Measurements from ENCODE around the gene CMPK1.
A peak's percentile ranks its signal among the peaks of the same experiment; 100 is the strongest.

The CMPK1 gene

GRCh38 chr1:47328992-47329391 is 4.6 kb upstream of the CMPK1 start:
- no peaks in the 10 kb centered on the region for H3K27me3 ChIP-seq (ENCODE audit: insufficient read depth, insufficient read length)
- no peak overlapping the region for H3K9ac ChIP-seq (ENCODE audit: insufficient read length, low read depth)
- TF ChIP-seq ZNF274 (IDR thresholded peaks at IDR 0.05; ENCODE audit: low read depth, low read length) (no peak), YY1 (IDR thresholded peaks at IDR 0.05; ENCODE audit: insufficient read depth, insufficient read length) (no peak), SUZ12 (IDR thresholded peaks at IDR 0.05; ENCODE audit: extremely low read depth, insufficient read depth, insufficient read length) (no peak)
- no peaks in the 10 kb centered on the region for H3K9me3 ChIP-seq (ENCODE audit: insufficient read depth, low read length)
- H3K36me3 ChIP-seq (ENCODE audit: insufficient read depth, insufficient read length, low read length), result no peaks in the 10 kb centered on the region
- DNase-seq (ENCODE audit: low read depth, low spot score), result no peak
- peaks cover 7% of the 10 kb centered on the region for H3K4me1 ChIP-seq (ENCODE audit: insufficient read depth, insufficient read length)
- no peak overlapping the region for H3K4me3 ChIP-seq (ENCODE audit: insufficient read length, low read depth)

- Histone ChIP-seq H3K9ac (ENCODE audit: insufficient read length, low read depth) (no peak overlapping the region), H3K4me1 (ENCODE audit: insufficient read depth, insufficient read length) (peaks cover 7% of the 10 kb centered on the region), H3K27me3 (ENCODE audit: insufficient read depth, insufficient read length) (no peaks in the 10 kb centered on the region), H3K36me3 (ENCODE audit: insufficient read depth, insufficient read length, low read length) (no peaks in the 10 kb centered on the region), H3K4me3 (ENCODE audit: insufficient read length, low read depth) (no peak overlapping the region), H3K9me3 (ENCODE audit: insufficient read depth, low read length) (no peaks in the 10 kb centered on the region)
- DNase-seq (ENCODE audit: low read depth, low spot score), result no peak
- TF ChIP-seq YY1 (IDR thresholded peaks at IDR 0.05; ENCODE audit: insufficient read depth, insufficient read length) (no peak), SUZ12 (IDR thresholded peaks at IDR 0.05; ENCODE audit: extremely low read depth, insufficient read depth, insufficient read length) (no peak), ZNF274 (IDR thresholded peaks at IDR 0.05; ENCODE audit: low read depth, low read length) (no peak)
These were observed 3.4 kb upstream of the CMPK1 start for GRCh38 chr1:47330212-47330611.

DNA sequence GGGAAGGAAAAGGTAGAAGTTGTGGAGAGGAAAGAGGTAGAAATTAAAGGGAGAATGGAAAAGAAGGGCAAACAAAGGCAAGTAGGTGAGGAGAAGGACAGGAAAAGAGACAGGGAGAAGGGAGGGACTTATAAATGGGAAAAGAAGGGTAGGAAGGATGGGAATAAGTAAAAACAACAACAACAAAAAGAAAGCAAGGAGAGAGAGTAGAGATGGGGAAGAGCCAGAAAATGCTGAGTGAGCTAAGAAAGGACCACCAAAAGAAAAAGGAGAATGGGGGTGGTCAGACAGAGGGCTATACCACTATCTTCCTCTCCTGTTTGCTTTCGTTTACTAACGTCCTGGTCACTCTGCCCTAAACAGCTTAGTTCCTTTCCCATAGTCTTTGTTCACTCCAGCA is 1.7 kb upstream of the CMPK1 start:
- Histone ChIP-seq H3K9ac (ENCODE audit: insufficient read length, low read depth) (peak overlapping the region; percentile 99), H3K36me3 (ENCODE audit: insufficient read depth, insufficient read length, low read length) (peaks cover 6% of the 10 kb centered on the region), H3K4me3 (ENCODE audit: insufficient read length, low read depth) (no peak overlapping the region), H3K27me3 (ENCODE audit: insufficient read depth, insufficient read length) (no peaks in the 10 kb centered on the region), H3K4me1 (ENCODE audit: insufficient read depth, insufficient read length) (peaks cover 7% of the 10 kb centered on the region), H3K9me3 (ENCODE audit: insufficient read depth, low read length) (no peaks in the 10 kb centered on the region)
- no peak for DNase-seq (ENCODE audit: low read depth, low spot score)
- TF ChIP-seq YY1 (IDR thresholded peaks at IDR 0.05; ENCODE audit: insufficient read depth, insufficient read length), result no peak
- TF ChIP-seq SUZ12 (IDR thresholded peaks at IDR 0.05; ENCODE audit: extremely low read depth, insufficient read depth, insufficient read length), result no peak
- no peak for TF ChIP-seq ZNF274 (IDR thresholded peaks at IDR 0.05; ENCODE audit: low read depth, low read length)

DNA sequence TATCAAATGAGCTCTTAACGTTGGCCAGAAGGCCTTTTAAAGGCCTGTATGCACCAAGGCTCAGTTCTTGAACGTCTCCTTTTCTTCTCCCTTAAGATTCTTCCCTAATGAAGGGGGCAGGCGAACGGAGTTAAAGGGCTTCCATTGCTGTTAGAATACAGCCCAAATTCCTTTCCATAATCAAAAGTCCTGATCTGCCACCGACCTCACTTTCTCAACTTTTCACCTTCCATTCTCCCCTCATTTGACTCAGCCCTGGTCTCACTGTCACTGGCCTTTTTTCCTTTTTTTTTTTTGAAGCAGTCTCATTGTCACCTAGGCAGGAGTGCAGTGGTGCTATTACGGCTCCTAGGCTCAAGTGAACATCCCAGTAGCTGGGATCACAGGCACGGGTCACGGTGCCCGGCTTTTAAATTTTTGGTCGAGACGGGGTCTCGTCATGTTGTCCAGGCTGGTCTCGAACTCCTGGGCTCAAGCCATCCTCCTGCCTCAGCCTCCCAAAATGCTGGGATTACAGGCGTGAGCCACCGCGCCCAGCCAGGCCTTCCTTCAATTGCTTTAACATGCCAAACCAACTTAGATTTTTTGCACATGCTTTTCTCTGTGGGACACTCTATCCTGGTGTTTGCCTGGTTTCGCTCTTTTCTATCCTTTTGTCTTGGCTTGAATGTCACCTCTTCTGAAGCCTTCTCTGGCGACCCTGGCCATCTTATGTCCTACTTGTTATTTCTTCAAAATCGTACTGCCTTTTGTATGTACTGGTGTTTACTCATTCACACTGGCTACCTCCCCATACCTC is 612 bp upstream of the CMPK1 start:
- no peaks in the 10 kb centered on the region for H3K9me3 ChIP-seq (ENCODE audit: insufficient read depth, low read length)
- TF ChIP-seq SUZ12 (IDR thresholded peaks at IDR 0.05; ENCODE audit: extremely low read depth, insufficient read depth, insufficient read length) (no peak), YY1 (IDR thresholded peaks at IDR 0.05; ENCODE audit: insufficient read depth, insufficient read length) (no peak), ZNF274 (IDR thresholded peaks at IDR 0.05; ENCODE audit: low read depth, low read length) (no peak)
- DNase-seq (ENCODE audit: low read depth, low spot score), result no peak
- peaks cover 6% of the 10 kb centered on the region for H3K36me3 ChIP-seq (ENCODE audit: insufficient read depth, insufficient read length, low read length)
- H3K27me3 ChIP-seq (ENCODE audit: insufficient read depth, insufficient read length), result no peaks in the 10 kb centered on the region
- peak overlapping the region; percentile 99 for H3K9ac ChIP-seq (ENCODE audit: insufficient read length, low read depth)
- H3K4me1 ChIP-seq (ENCODE audit: insufficient read depth, insufficient read length), result peaks cover 7% of the 10 kb centered on the region
- H3K4me3 ChIP-seq (ENCODE audit: insufficient read length, low read depth), result peak overlapping the region; percentile 92

- Histone ChIP-seq H3K27me3 (ENCODE audit: insufficient read depth, insufficient read length) (no peaks in the 10 kb centered on the region), H3K4me3 (ENCODE audit: insufficient read length, low read depth) (peak overlapping the region; percentile 92), H3K9ac (ENCODE audit: insufficient read length, low read depth) (peak overlapping the region; percentile 99), H3K9me3 (ENCODE audit: insufficient read depth, low read length) (no peaks in the 10 kb centered on the region), H3K4me1 (ENCODE audit: insufficient read depth, insufficient read length) (peaks cover 7% of the 10 kb centered on the region), H3K36me3 (ENCODE audit: insufficient read depth, insufficient read length, low read length) (peaks cover 10% of the 10 kb centered on the region)
- TF ChIP-seq ZNF274 (IDR thresholded peaks at IDR 0.05; ENCODE audit: low read depth, low read length) (no peak), YY1 (IDR thresholded peaks at IDR 0.05; ENCODE audit: insufficient read depth, insufficient read length) (peak; percentile 20), SUZ12 (IDR thresholded peaks at IDR 0.05; ENCODE audit: extremely low read depth, insufficient read depth, insufficient read length) (no peak)
- DNase-seq (ENCODE audit: low read depth, low spot score), result peak; percentile 78
These were observed 553 bp downstream of the CMPK1 start for GRCh38 chr1:47333922-47334764.

GRCh38 chr1:47334765-47335435 is 1.3 kb downstream of the CMPK1 start:
- H3K4me1 ChIP-seq (ENCODE audit: insufficient read depth, insufficient read length), result peaks cover 7% of the 10 kb centered on the region
- no peaks in the 10 kb centered on the region for H3K27me3 ChIP-seq (ENCODE audit: insufficient read depth, insufficient read length)
- TF ChIP-seq ZNF274 (IDR thresholded peaks at IDR 0.05; ENCODE audit: low read depth, low read length) (no peak), SUZ12 (IDR thresholded peaks at IDR 0.05; ENCODE audit: extremely low read depth, insufficient read depth, insufficient read length) (no peak), YY1 (IDR thresholded peaks at IDR 0.05; ENCODE audit: insufficient read depth, insufficient read length) (no peak)
- no peaks in the 10 kb centered on the region for H3K9me3 ChIP-seq (ENCODE audit: insufficient read depth, low read length)
- H3K9ac ChIP-seq (ENCODE audit: insufficient read length, low read depth), result peak overlapping the region; percentile 99
- peaks cover 14% of the 10 kb centered on the region for H3K36me3 ChIP-seq (ENCODE audit: insufficient read depth, insufficient read length, low read length)
- H3K4me3 ChIP-seq (ENCODE audit: insufficient read length, low read depth), result peak overlapping the region; percentile 92
- DNase-seq (ENCODE audit: low read depth, low spot score), result no peak
